NCI-H82 treated with DMSO at 0.1 percent for 48 hours (cell line): ENCODE results near the gene ZNF275.
"Not testable (repeated sequence)": the region's sequence is repeated elsewhere in the genome, so short reads cannot be mapped to it uniquely, and the experiment has no call there.

Source experiments
- DNase-seq: peaks from one replicate; lab custom pipeline; 2025; ENCODE audit not compliant: unreplicated experiment; lab: John Stamatoyannopoulos, UW

ZNF275 gene

GRCh38 chrX:153386097-153386496 lies 52.1 kb downstream of the ZNF275 start:
- no peak for DNase-seq

DNA sequence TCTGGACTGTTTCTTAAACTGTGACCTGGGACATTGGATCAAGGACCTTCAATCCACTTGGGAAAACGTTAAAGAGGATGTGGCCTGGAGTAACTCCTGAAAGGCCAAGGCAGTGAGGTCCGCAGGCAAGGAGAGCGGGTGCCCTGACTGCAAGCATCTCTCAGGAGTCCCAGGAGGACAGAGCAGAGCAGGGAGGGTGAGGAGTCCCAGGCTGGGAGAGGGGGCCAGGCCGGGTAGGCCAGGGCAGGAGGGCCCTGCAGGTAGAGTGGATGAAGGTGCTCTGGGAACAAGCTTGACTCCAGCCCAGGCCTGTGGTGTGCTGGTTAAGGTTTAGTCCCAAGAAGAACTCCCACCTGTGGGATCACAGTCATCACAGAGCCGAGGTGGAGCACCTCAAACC lies 53.4 kb downstream of the ZNF275 start:
- no peak for DNase-seq

DNA sequence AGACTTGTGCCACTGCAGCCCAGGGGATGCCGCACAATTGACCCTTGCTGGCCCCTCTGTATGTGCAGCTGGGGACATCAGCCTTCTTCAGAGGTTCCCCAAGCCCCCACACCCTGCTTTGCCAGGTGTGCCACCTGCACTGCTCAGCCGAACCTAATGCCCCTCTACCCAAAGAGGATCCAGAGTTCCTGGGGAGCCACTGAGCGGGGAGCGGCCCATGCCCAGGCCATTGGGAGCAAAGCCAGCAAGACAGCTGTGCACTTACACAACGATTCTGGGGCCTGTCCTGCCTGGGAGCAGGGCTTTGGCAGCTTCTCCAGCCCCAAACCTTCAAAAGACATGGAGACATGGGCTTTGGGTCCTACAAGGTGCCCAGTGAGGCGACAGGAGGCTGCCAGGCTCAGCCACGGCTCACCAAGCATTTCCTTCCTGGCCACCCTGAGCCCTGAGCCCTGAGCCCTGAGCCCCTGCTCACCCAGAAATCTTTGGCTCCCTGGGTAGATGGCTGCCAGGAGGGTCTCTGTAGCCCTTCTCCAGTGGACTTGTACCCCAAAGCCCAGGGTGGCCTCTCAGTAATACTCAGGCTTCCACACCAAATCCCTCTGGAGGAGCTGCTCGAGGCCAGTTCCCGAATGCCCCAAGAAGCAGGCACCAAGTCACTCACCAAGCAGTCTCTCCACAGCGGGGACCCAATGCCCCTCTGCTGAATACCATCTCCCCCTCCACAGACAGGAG lies 54.2 kb downstream of the ZNF275 start:
- no peak for DNase-seq

DNA sequence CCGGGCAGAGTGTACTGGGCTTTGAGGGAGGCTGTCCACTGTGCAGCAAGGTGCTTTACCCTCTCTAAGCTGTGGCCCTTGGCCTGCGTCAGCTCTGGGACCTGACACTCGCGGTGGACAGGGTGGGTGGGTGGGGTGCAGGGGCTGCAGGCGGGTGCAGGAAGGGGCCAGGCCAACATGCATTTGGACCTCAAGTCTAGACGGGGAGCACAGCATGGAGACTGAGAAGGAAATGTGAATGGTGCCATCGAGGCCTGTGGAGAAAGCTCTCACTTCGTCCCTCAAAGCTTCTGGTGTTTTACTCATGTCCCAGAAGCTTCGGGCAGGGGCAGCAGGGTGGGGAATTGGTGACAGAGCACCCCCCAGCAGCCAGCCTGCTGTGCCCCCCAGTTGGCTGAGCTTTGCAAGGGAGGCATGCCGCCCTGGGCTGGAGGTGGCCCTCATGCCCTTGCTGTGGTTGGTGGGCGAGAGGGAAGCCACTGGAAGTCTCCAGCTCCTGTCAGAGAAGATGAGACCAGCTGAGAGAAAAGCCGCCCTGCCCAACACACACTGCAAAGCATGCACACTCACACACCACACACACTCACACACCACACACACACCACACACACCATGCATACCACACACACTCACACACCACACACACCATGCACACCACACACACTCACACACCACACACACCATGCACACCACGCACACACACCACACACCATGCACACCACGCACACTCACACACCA lies 54.9 kb downstream of the ZNF275 start:
- no peak for DNase-seq

- DNase-seq: not testable (repeated sequence)
Observed at GRCh38 chrX:153389460-153389768, 55.5 kb downstream of the ZNF275 start.

- DNase-seq: no peak
Observed at GRCh38 chrX:153392642-153393321, 58.8 kb downstream of the ZNF275 start.

GRCh38 chrX:153394612-153395011 lies 60.7 kb downstream of the ZNF275 start:
- DNase-seq: no peak

DNA sequence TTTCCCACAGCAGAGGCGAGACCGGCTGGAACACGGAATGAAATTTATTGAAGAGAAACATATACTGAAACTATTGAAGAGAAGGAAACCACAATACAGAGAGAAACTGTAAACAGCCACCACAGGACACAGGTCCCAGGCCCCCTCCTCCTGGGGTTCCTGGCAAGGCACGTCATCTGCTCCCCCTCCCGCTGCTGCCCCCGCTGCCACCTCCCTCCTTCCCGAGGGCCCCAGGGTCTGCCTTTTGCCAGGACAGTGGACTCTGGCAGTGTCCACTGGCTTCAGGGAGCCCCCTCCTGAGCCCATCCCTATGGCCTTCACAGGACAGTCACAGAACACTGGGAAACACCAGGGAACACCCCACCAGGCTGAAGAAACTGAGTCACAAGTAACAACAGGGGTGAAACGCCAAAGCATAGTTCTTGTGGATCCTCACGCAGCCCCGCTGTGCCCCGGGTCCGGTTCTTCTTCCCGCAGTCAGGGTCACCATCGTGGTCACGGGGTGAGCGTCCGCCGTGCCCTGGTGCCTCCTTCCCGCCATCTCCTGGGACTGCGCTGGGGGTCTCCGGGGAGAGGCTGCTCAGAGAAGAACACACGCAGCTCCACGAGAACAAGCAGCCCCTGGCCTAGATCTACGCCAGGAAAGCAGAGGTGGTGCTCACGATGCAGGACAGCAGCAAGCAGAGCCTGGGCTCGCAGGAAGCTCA lies 61.8 kb downstream of the ZNF275 start:
- no peak for DNase-seq

DNA sequence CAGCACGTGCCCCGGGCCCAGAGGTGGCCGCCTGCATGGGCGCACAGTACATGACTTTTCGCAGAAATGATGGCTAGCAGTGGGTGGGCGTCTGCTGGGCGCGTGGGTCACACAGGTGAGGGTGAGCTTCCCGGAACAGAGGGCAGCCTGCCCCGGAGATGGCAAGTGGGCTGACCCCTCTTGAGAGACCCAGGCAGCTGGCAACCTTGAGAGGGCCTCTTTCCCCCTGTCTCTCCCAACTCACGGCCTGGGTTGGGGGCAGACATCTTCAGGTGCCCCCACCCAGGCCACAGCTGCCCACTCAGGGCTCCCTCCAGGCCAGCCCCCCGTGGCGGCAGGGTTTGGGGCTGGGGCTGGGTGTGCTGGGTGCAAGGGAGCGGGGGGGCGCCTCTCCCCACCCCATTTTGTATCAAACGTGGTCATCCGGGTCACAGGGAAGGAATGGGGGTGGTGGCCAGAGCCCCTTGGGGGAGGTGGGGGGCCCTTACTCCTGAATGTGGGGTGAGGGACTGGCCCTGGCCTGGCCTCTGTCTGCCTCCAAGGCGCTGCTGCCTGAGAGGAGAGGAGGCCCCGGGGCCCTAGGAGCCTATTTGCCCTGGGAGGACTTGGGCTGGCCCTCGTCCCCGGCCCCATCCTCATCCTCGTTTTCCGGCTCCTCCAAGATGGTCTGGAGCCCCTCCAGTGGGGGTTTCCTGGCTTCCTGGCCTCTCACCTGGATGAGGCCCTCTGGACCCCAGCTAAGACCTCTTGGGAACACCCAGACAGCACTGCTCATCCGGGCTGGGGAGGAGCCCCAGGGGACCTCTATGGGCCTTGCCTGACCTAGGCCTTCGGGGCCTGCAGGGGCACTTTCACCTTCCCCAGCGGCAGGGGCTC lies 62.6 kb downstream of the ZNF275 start:
- DNase-seq: no peak

GRCh38 chrX:153397256-153397960 lies 63.5 kb downstream of the ZNF275 start:
- no peak for DNase-seq

DNA sequence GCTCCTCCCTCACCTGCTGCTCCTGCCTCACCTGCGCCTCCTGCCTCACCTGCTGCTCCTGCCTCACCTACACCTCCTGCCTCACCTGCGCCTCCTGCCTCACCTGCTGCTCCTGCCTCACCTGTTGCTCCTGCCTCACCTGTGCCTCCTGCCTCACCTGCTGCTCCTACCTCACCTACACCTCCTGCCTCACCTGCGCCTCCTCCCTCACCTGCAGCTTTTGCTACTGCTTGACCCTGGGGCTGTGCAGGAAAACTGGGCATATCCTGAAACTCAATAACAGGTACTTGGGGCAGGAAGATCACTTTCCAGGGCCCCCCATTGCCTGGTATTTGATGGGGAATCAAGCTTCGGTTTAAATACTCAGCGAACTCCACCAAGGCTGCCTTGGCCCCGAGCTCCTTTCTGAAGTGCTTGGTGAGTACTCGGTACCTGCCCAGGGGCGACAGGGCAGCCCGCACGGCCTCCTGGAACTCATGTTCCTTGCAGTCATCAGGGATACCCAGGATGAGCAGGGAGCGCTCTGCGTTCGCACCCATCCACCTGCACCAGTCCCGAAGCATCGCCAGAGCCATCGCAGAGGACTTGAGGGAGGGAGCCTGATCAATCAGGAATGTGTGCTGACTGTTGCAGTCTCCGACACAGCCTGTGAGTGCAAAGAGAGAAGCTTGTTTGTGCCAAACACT lies 64.5 kb downstream of the ZNF275 start:
- DNase-seq: no peak

DNA sequence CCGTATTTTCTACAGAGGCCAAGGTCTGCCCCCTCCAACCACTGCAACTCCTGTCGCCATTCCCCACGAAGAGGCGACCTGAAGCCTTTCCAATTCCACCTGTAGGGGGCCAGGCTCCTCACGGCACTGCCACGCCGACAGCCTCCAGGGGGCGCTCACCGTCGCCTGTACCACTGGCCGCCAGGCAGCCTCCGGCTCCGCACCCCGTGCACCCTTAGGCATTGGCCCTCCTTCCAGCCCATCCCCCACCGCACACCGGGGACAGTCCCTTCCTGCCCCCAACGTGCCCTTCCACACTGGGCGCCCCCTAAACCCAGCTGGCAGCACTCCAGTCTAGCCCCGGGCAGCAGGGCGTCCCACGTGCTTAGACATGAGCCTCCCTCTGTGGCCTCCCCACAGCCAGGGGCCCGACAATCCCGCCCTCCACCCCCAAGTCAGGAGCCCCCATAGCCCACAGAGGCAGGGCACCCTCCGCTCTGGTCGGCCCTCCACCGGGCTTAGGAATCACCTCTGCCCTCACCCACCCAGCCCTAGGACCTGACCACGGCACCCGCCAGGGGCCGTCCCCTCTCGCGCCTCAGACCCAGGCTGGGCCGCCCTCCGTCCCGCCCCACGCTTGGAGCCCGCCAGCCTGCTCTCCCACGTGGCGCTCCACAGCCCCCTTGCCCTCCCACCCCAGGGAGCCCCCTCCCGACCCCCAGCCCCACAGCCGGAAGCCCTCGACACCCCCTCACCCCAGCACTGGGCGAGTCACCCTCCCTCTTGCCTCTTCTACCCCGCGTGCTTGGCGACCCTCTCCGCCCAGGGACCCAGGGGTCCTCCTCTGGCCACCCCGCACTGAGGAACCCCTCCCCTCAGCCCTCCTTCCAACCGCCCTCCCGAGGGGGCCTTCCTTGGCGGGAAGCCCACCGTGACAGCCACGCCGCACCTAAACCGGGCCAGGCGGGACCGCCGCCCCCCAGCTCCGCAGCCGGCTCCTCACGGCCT lies 66.5 kb downstream of the ZNF275 start:
- no peak for DNase-seq

DNA sequence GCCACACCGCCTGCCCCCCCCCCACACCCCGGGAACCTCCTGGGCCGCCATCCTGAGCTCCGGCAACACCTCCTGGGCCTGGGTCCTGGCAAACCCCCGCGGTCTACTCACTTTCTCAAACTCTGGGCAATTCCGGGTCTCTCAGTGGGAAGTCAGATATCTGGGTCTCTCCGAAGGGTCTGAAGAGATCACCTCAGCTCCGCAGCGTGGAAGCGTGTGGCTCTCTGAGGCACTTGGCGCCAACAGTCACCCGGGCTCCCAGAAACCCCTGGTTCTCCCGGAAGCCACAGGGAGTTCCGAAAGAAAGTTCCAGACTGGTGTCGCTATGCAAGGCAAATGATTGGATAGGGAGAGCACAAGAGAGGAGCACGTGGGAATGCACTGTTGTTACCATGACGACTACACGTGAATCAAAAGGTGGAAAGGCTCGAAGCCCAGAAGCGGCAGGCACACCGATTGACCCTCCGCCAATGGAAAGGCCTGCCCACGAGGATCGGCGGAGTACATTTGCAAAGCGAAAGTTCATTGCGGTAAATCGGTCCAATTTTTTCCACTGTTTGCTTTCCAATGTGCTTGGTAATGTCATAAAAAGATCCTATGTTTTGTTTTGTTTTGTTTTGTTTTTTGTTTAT lies 67.3 kb downstream of the ZNF275 start, which contains the start of gene PNMA6E:
Gene PNMA6E, minus strand, starts transcription at position 218 of the 632 bp plus-strand sequence. CDS start 2,501 bp downstream, outside the sequence.
- DNase-seq: no peak
